Thymus (tissue), 11 donors: ENCODE data around the gene COA5. TPM values are rescaled to one million over a fixed set of nuclear protein-coding genes. Genes with fewer than 3 reads are reported as not detected.

ENCODE experiments used
- DNase-seq, 9 donors: peaks; one replicate each; pipeline ENCODE4 v3.0.0-alpha.2; 2013; ENCODE audit warnings: low spot score in 9 of 9, low read depth in 6 of 9, missing footprints in 1 of 9
- H3K27ac ChIP-seq, 2 donors: one replicate each; pipeline ENCODE4 v1.5.1; 2013; ENCODE audit warnings: control low read depth in 1 of 2, low read depth in 1 of 2, low read length in 1 of 2, mild to moderate bottlenecking in 1 of 2, moderate library complexity in 1 of 2
- H3K27me3 ChIP-seq, 2 donors: one replicate each; pipeline ENCODE4 v1.5.1; 2013; ENCODE audit warnings: low read length in 1 of 2; ENCODE audit not compliant: control insufficient read depth in 2 of 2, insufficient read depth in 1 of 2
- H3K36me3 ChIP-seq, 2 donors: one replicate each; pipeline ENCODE4 v1.5.1; 2013; ENCODE audit warnings: low read length in 1 of 2, mild to moderate bottlenecking in 1 of 2, moderate library complexity in 1 of 2; ENCODE audit not compliant: control insufficient read depth in 2 of 2, insufficient read depth in 2 of 2
- H3K4me1 ChIP-seq, 2 donors: one replicate each; pipeline ENCODE4 v1.5.1; 2013; ENCODE audit warnings: low read length in 2 of 2; ENCODE audit not compliant: control insufficient read depth in 2 of 2, insufficient read depth in 2 of 2
- H3K4me3 ChIP-seq, 2 donors: one replicate each; pipeline ENCODE4 v1.5.1; 2013; ENCODE audit warnings: low read length in 2 of 2, control low read depth in 1 of 2, mild to moderate bottlenecking in 1 of 2
- H3K9me3 ChIP-seq, 2 donors: one replicate each; pipeline ENCODE4 v1.5.1; 2013; ENCODE audit warnings: low read length in 1 of 2, mild to moderate bottlenecking in 1 of 2; ENCODE audit not compliant: control insufficient read depth in 2 of 2, insufficient read depth in 1 of 2
- WGBS: extraction: QIAGEN DNeasy Blood & Tissue Kit; methylation state at CpG from one replicate; pipeline ENCODE4 v1.1.7; 2013; 5-methylcytosine and 5-hydroxymethylcytosine counted together
- polyA plus RNA-seq: library from polyadenylated mRNA; stranded (reverse); fragments of 200-250 nt; gene quantifications from one replicate; pipeline ENCODE4 v1.2.3, GENCODE V29; 2013
- total RNA-seq: library from RNA; stranded (reverse); fragments of 120-200 nt; gene quantifications from one replicate; pipeline ENCODE4 v1.2.4, GENCODE V29; 2013
- donor health status: healthy.

COA5 gene
- total and polyA plus RNA-seq, 2 donors, result 47.8 to 114 TPM

DNA sequence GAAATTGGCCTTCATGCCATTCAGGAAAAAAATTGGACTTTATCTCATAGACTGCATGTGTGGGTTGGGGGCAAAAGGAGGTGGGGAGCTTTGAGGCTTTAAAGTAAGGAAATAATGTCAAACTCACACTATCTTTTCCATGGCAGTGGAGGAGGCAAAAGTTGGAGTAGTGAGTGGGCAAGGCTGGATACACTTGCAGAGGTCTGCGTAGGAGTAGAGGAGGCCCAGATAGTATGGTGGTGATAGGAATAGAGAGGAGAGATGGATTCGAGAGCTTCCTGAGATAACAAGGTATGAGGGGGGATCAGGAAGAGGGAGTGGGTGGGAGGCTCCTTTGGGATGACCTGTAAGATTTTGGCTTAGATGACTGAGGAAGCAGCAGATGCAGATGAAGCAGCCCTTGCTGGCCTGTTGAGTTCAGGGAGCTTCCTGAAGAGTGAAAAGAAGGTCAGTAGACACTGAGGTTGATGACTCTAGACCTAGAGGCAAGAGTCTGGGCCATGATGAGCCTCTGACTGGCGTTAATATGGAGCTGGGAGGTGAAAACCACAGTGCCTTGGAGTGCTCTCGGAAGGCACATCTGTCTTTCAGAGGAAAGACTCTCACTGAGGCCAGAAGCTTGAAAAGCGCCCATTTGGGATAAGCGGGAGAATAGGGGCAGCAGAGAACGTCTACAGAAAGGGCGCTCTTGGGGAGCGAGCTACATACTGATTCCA is 5.9 kb upstream of the COA5 start:
- H3K4me1 ChIP-seq, result peaks cover 13% of the 10 kb centered on the region in 2 donors
- no peaks in the 10 kb centered on the region for H3K27me3 ChIP-seq
- H3K4me3 ChIP-seq, result no peak overlapping the region
- no peak overlapping the region for H3K27ac ChIP-seq
- H3K36me3 ChIP-seq, result peaks cover 21 to 78% of the 10 kb centered on the region in 2 donors
- no peak for DNase-seq
- H3K9me3 ChIP-seq, result no peaks in the 10 kb centered on the region
- WGBS, result over 99% methylated on average over 9 of the region's 9 CpGs

GRCh38 chr2:98608962-98609604 is 771 bp upstream of the COA5 start:
- no peaks in the 10 kb centered on the region for H3K27me3 ChIP-seq
- 7% methylated on average over 29 of the region's 29 CpGs for WGBS
- DNase-seq, result peak in 1 of 9 donors; percentile 35
- H3K36me3 ChIP-seq, result peaks cover 12 to 49% of the 10 kb centered on the region in 2 donors
- H3K9me3 ChIP-seq, result no peaks in the 10 kb centered on the region
- peak overlapping the region; percentile 91 to 98 for H3K27ac ChIP-seq
- H3K4me1 ChIP-seq, result peaks cover 24 to 28% of the 10 kb centered on the region in 2 donors
- peak overlapping the region; percentile 98 to 99 for H3K4me3 ChIP-seq

DNA sequence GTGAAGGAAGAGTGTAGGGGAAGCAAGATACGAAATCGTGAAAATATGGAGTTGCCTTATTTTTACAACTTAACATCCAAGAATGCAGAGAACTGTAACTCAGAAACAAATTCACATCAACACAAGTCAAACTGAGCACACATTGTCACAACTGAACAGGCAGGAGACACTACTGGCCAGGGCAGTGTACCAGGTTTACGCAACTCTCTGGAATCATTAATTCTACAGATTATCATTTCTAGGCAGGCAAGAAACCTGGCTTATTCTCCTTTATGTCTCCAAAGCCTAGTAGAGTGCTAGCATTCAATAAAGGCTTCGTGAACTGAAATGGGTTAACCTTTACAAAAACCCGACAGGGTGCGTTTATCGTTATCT is 584 bp downstream of the COA5 start:
- no peak for DNase-seq

DNA sequence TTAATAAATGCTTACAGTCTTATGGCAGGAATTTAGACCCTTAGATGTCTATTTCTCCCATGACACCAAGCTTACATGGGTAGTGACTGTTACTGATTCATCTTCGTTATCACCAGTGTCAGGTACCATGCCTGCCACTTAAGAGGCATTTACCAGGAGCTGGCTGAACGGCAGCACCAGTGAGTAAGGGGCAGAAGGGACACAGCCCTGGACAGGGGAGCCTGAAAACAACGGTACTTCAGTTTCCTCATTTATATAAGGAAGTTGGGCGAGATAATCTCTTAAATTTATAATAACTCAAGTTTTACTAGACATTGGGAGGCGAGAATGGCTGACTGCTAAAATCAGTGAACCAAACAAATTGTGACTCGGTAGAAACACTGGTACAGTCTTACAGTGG is 1.2 kb downstream of the COA5 start:
- Histone ChIP-seq H3K27ac (no peak overlapping the region), H3K36me3 (peaks cover 10 to 44% of the 10 kb centered on the region in 2 donors), H3K27me3 (no peaks in the 10 kb centered on the region), H3K4me1 (peaks cover 24 to 28% of the 10 kb centered on the region in 2 donors), H3K9me3 (no peaks in the 10 kb centered on the region), H3K4me3 (peak overlapping the region; percentile 98 to 99)
- WGBS, result 56% methylated on average over 6 of the region's 6 CpGs
- no peak for DNase-seq

More for the DNA sequence above, 584 bp downstream of the COA5 start:
- no peaks in the 10 kb centered on the region for H3K27me3 ChIP-seq
- H3K4me1 ChIP-seq, result peaks cover 24 to 28% of the 10 kb centered on the region in 2 donors
- peak overlapping the region; percentile 98 to 99 for H3K4me3 ChIP-seq
- 8% methylated on average over 7 of the region's 7 CpGs for WGBS
- H3K9me3 ChIP-seq, result no peaks in the 10 kb centered on the region
- H3K27ac ChIP-seq, result peak overlapping the region; percentile 91 to 98
- H3K36me3 ChIP-seq, result peaks cover 6 to 44% of the 10 kb centered on the region in 2 donors

GRCh38 chr2:98606431-98606830 is 1.9 kb downstream of the COA5 start:
- no peak for DNase-seq
- Histone ChIP-seq H3K9me3 (no peaks in the 10 kb centered on the region), H3K27ac (no peak overlapping the region), H3K27me3 (no peaks in the 10 kb centered on the region), H3K4me3 (no peak overlapping the region), H3K4me1 (peaks cover 24 to 28% of the 10 kb centered on the region in 2 donors), H3K36me3 (peaks cover 14 to 46% of the 10 kb centered on the region in 2 donors)
- 98% methylated on average over 7 of the region's 7 CpGs for WGBS

GRCh38 chr2:98605076-98605475 is 3.2 kb downstream of the COA5 start:
- Histone ChIP-seq H3K27ac (no peak overlapping the region), H3K4me1 (peaks cover 17 to 23% of the 10 kb centered on the region in 2 donors), H3K36me3 (peaks cover 12 to 42% of the 10 kb centered on the region in 2 donors), H3K9me3 (no peaks in the 10 kb centered on the region), H3K4me3 (no peak overlapping the region), H3K27me3 (no peaks in the 10 kb centered on the region)
- DNase-seq, result no peak
- WGBS, result 97% methylated on average over 3 of the region's 3 CpGs

GRCh38 chr2:98604547-98604946 is 3.8 kb downstream of the COA5 start:
- no peaks in the 10 kb centered on the region for H3K27me3 ChIP-seq
- no peak for DNase-seq
- 96% methylated on average over 2 of the region's 2 CpGs for WGBS
- H3K27ac ChIP-seq, result no peak overlapping the region
- H3K9me3 ChIP-seq, result no peaks in the 10 kb centered on the region
- H3K4me3 ChIP-seq, result no peak overlapping the region
- H3K36me3 ChIP-seq, result peaks cover 18 to 48% of the 10 kb centered on the region in 2 donors
- peaks cover 13 to 18% of the 10 kb centered on the region in 2 donors for H3K4me1 ChIP-seq

- peaks cover 0 to 1% of the 10 kb centered on the region in 2 donors for H3K4me1 ChIP-seq
- H3K9me3 ChIP-seq, result no peaks in the 10 kb centered on the region
- 97% methylated on average over 3 of the region's 3 CpGs for WGBS
- no peak overlapping the region for H3K4me3 ChIP-seq
- H3K27ac ChIP-seq, result no peak overlapping the region
- H3K27me3 ChIP-seq, result no peaks in the 10 kb centered on the region
- peak in 2 of 9 donors; percentile 21 to 35 for DNase-seq
- peaks cover 23 to 70% of the 10 kb centered on the region in 2 donors for H3K36me3 ChIP-seq
These were observed 6.7 kb downstream of the COA5 start for GRCh38 chr2:98601532-98602132.
